SU-DHL-6 (cell line): ENCODE results near the gene COMMD7.
A peak's percentile ranks its signal among the peaks of the same experiment; 100 is the strongest.

ENCODE experiments used
- H2AFZ ChIP-seq: fragments of 200-600 bp; sonication (generic); 2 replicates; pipeline ENCODE4 v1.6.1; 2014; ENCODE audit warnings: low read depth, mild to moderate bottlenecking, moderate library complexity, mixed read lengths, antibody characterized with exemption, low read length; ENCODE audit not compliant: severe bottlenecking
- H3F3A ChIP-seq: fragments of 200-600 bp; shearing (Covaris generic); 2 replicates; pipeline ENCODE4 v1.6.0; 2016; ENCODE audit warnings: antibody characterized with exemption, mild to moderate bottlenecking; ENCODE audit not compliant: insufficient read depth
- H3K27ac ChIP-seq: fragments of 200-600 bp; sonication (generic); 2 replicates; pipeline ENCODE4 v1.5.1; 2016; ENCODE audit warnings: low read depth, mild to moderate bottlenecking, low read length, moderate library complexity, mixed read lengths
- H3K27me3 ChIP-seq: fragments of 200-600 bp; sonication (generic), shearing (Covaris generic); 2 replicates; pipeline ENCODE4 v1.6.0; 2014; ENCODE audit warnings: mild to moderate bottlenecking, low read length
- H3K36me3 ChIP-seq: fragments of 200-600 bp; sonication (generic); 2 replicates; pipeline ENCODE4 v1.6.1; 2014; ENCODE audit warnings: mild to moderate bottlenecking, low read length, mixed read lengths
- H3K4me2 ChIP-seq: fragments of 300-600, 200-600 bp; shearing (Covaris generic), sonication (generic); 2 replicates; pipeline ENCODE4 v1.6.0; 2014; ENCODE audit warnings: low read length, low read depth, mild to moderate bottlenecking; ENCODE audit not compliant: poor library complexity, severe bottlenecking
- H3K4me3 ChIP-seq: fragments of 200-600 bp; sonication (generic); 2 replicates; pipeline ENCODE4 v1.5.1; 2014; ENCODE audit warnings: antibody characterized with exemption, low read length, mild to moderate bottlenecking, mixed read lengths; ENCODE audit not compliant: insufficient read depth, poor library complexity, severe bottlenecking
- H3K79me2 ChIP-seq: fragments of 200-600 bp; sonication (generic); 2 replicates; pipeline ENCODE4 v1.6.1; 2014; ENCODE audit warnings: mild to moderate bottlenecking, low read length, moderate library complexity; ENCODE audit not compliant: insufficient read depth
- H3K9ac ChIP-seq: fragments of 200-600 bp; sonication (generic); 2 replicates; pipeline ENCODE4 v1.7.0; 2014; ENCODE audit warnings: mild to moderate bottlenecking, low read length
- H3K9me2 ChIP-seq: fragments of 200-600 bp; sonication (generic); replicated peaks from 2 replicates; pipeline ENCODE4 v1.6.1; 2014; ENCODE audit warnings: low read length; ENCODE audit not compliant: insufficient read depth
- H3K9me3 ChIP-seq: fragments of 200-600 bp; sonication (generic); 2 replicates; pipeline ENCODE4 v1.6.1; 2014; ENCODE audit warnings: low read length, mixed read lengths; ENCODE audit not compliant: insufficient read depth
- H4K20me1 ChIP-seq: fragments of 200-600 bp; sonication (generic); 2 replicates; pipeline ENCODE4 v1.6.1; 2014; ENCODE audit warnings: low read depth, mild to moderate bottlenecking, antibody characterized with exemption, low read length, moderate library complexity, mixed read lengths
- CTCF ChIP-seq: fragments of 200-600 bp; sonication (generic); IDR thresholded peaks from one replicate; pipeline ENCODE4 v1.5.1; 2017; ENCODE audit warnings: antibody characterized with exemption, mild to moderate bottlenecking, low read length, moderate library complexity; ENCODE audit not compliant: insufficient read depth, poor library complexity, severe bottlenecking
- EZH2phosphoT487 ChIP-seq: fragments of 200-600 bp; sonication (generic), shearing (Covaris generic); conservative IDR thresholded peaks from 2 replicates; pipeline ENCODE4 v1.6.1; 2018; ENCODE audit warnings: mild to moderate bottlenecking, antibody characterized with exemption, low read length, moderate library complexity, mixed read lengths

COMMD7 gene

GRCh38 chr20:32789896-32790750 is 46.9 kb upstream of the COMMD7 start:
- Histone ChIP-seq H3K27me3 (no peaks in the 10 kb centered on the region), H3K9me2 (no peaks in the 10 kb centered on the region), H3K9me3 (no peaks in the 10 kb centered on the region), H3K9ac (no peak overlapping the region), H3K4me2 (no peak overlapping the region), H4K20me1 (no peaks in the 10 kb centered on the region), H3K4me3 (no peak overlapping the region), H3K27ac (no peak overlapping the region), H3K36me3 (no peaks in the 10 kb centered on the region), H3K79me2 (no peaks in the 10 kb centered on the region), H2AFZ (no peak overlapping the region), H3F3A (no peaks in the 10 kb centered on the region)
- TF ChIP-seq CTCF (peak; percentile 91), EZH2phosphoT487 (no peak)

GRCh38 chr20:32787168-32787567 is 43.9 kb upstream of the COMMD7 start:
- Histone ChIP-seq H3K9me3 (no peaks in the 10 kb centered on the region), H3K9me2 (no peaks in the 10 kb centered on the region), H3K36me3 (no peaks in the 10 kb centered on the region), H3K79me2 (no peaks in the 10 kb centered on the region), H3K9ac (no peak overlapping the region), H3F3A (no peaks in the 10 kb centered on the region), H3K27me3 (no peaks in the 10 kb centered on the region), H2AFZ (no peak overlapping the region), H3K27ac (no peak overlapping the region), H3K4me2 (no peak overlapping the region), H4K20me1 (no peaks in the 10 kb centered on the region), H3K4me3 (no peak overlapping the region)
- TF ChIP-seq EZH2phosphoT487 = no peak
- no peak for TF ChIP-seq CTCF

GRCh38 chr20:32786059-32786760 is 42.9 kb upstream of the COMMD7 start:
- H3K9ac ChIP-seq = no peak overlapping the region
- H3K27me3 ChIP-seq = no peaks in the 10 kb centered on the region
- no peak overlapping the region for H3K4me3 ChIP-seq
- H4K20me1 ChIP-seq = no peaks in the 10 kb centered on the region
- H3K27ac ChIP-seq = no peak overlapping the region
- no peak overlapping the region for H3K4me2 ChIP-seq
- H3K36me3 ChIP-seq = no peaks in the 10 kb centered on the region
- no peak overlapping the region for H2AFZ ChIP-seq
- no peaks in the 10 kb centered on the region for H3K9me2 ChIP-seq
- H3F3A ChIP-seq = no peaks in the 10 kb centered on the region
- no peak for TF ChIP-seq EZH2phosphoT487
- no peak for TF ChIP-seq CTCF
- no peaks in the 10 kb centered on the region for H3K9me3 ChIP-seq
- no peaks in the 10 kb centered on the region for H3K79me2 ChIP-seq
